Astrocyte (in vitro differentiated cells and primary cell): Measurements from ENCODE around the gene VWA8. TPM values are rescaled to one million over a fixed set of nuclear protein-coding genes. Genes with fewer than 3 reads are reported as not detected.

ENCODE experiments used
- DNase-seq: peaks from one replicate; pipeline ENCODE4 v3.0.0-alpha.2; 2010; ENCODE audit warnings: low read depth
- FAIRE-seq: peaks from 2 replicates; lab custom pipeline; 2011; peaks lifted over from hg19 to GRCh38; lab: Jason Lieb, UNC
- H2AFZ ChIP-seq: 2 replicates; pipeline ENCODE4 v1.6.0; 2012; ENCODE audit warnings: low read depth, low read length, inconsistent platforms
- H3K27ac ChIP-seq: 2 replicates; pipeline ENCODE4 v1.5.1; 2011; ENCODE audit warnings: low read depth, low read length, inconsistent platforms
- H3K27me3 ChIP-seq: 2 replicates; pipeline ENCODE4 v1.6.0; 2011; ENCODE audit warnings: low read length, inconsistent platforms; ENCODE audit not compliant: insufficient read depth
- H3K36me3 ChIP-seq: 2 replicates; pipeline ENCODE4 v1.5.1; 2011; ENCODE audit warnings: low read length, inconsistent platforms; ENCODE audit not compliant: insufficient read depth
- H3K4me1 ChIP-seq: 2 replicates; pipeline ENCODE4 v1.5.1; 2011; ENCODE audit warnings: low read length, inconsistent platforms; ENCODE audit not compliant: insufficient read depth
- H3K4me2 ChIP-seq: 2 replicates; pipeline ENCODE4 v1.6.0; 2012; ENCODE audit warnings: low read length, inconsistent platforms
- H3K4me3 ChIP-seq: 2 replicates; pipeline ENCODE4 v1.5.1; 2011; ENCODE audit warnings: low read depth, mild to moderate bottlenecking, low read length, inconsistent platforms; ENCODE audit not compliant: insufficient read depth
- H3K79me2 ChIP-seq: 2 replicates; pipeline ENCODE4 v1.6.0; 2012; ENCODE audit warnings: mild to moderate bottlenecking, low read length, inconsistent platforms; ENCODE audit not compliant: insufficient read depth
- H3K9ac ChIP-seq: 2 replicates; pipeline ENCODE4 v1.6.0; 2012; ENCODE audit warnings: mild to moderate bottlenecking, low read length, inconsistent platforms
- H3K9me3 ChIP-seq: 2 replicates; pipeline ENCODE4 v1.5.1; 2012; ENCODE audit warnings: low read depth, mild to moderate bottlenecking, low read length, inconsistent platforms; ENCODE audit not compliant: insufficient read depth
- H4K20me1 ChIP-seq: 2 replicates; pipeline ENCODE4 v1.6.0; 2012; ENCODE audit warnings: low read length, inconsistent platforms; ENCODE audit not compliant: insufficient read depth
- H3K27ac Mint-ChIP-seq: one replicate; pipeline ENCODE4 v1.8.0; 2021; ENCODE audit warnings: mild to moderate bottlenecking, mixed read lengths; ENCODE audit not compliant: unreplicated experiment
- H3K27me3 Mint-ChIP-seq: one replicate; pipeline ENCODE4 v1.8.0; 2021; ENCODE audit warnings: low read depth, mixed read lengths; ENCODE audit not compliant: unreplicated experiment
- H3K36me3 Mint-ChIP-seq: one replicate; pipeline ENCODE4 v1.8.0; 2021; ENCODE audit warnings: low read depth, mixed read lengths; ENCODE audit not compliant: unreplicated experiment
- H3K4me1 Mint-ChIP-seq: one replicate; pipeline ENCODE4 v1.8.0; 2021; ENCODE audit warnings: low read depth, mixed read lengths; ENCODE audit not compliant: unreplicated experiment
- H3K4me3 Mint-ChIP-seq: one replicate; pipeline ENCODE4 v1.8.0; 2021; ENCODE audit warnings: mild to moderate bottlenecking, moderate library complexity, mixed read lengths; ENCODE audit not compliant: unreplicated experiment
- H3K9me3 Mint-ChIP-seq: one replicate; pipeline ENCODE4 v1.8.0; 2021; ENCODE audit warnings: mild to moderate bottlenecking, mixed read lengths; ENCODE audit not compliant: unreplicated experiment
- EZH2 ChIP-seq: IDR thresholded peaks from 2 replicates; pipeline ENCODE4 v1.6.1; 2012; ENCODE audit warnings: mild to moderate bottlenecking, low read length, inconsistent platforms; ENCODE audit not compliant: insufficient read depth
- total RNA-seq: library from RNA; stranded (reverse); gene quantifications from 2 replicates; pipeline ENCODE4 v1.2.1, GENCODE V29; 2021
- TF ChIP-seq, protein P1 (sequence below): IDR thresholded peaks from 2 replicates; pipeline ENCODE4 v1.5.1; 2011; ENCODE audit warnings: low read depth, mild to moderate bottlenecking, inconsistent platforms, low read length, moderate library complexity; ENCODE audit not compliant: insufficient read depth

The VWA8 gene
- total RNA-seq, 1 donor from 2014 or later = 15.6 TPM

DNA sequence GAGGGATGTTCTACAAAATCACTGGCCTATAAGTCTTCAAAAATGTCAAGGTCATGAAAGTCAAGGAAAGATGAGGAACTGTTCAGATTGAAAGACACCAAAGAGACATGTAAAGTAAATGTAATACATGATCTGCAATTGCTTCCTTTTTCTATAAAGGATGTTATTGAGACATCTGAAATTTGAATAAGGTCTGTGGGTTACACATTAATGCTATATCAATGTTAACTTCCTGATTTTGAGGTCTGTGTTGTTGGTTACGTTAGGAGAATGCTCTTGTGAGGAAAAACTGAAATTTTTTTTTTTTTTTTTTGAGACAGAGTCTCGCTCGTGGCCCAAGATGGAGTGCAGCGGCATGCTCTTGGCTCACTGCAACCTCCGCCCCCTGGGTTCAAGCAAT, 306.1 kb downstream of the VWA8 start:
- Histone ChIP-seq H3K4me3 (no peak overlapping the region), H4K20me1 (no peaks in the 10 kb centered on the region), H3K27me3 (no peaks in the 10 kb centered on the region), H3K4me1 (peaks cover 4% of the 10 kb centered on the region), H3K79me2 (no peaks in the 10 kb centered on the region), H2AFZ (no peak overlapping the region), H3K9ac (no peak overlapping the region), H3K9me3 (no peaks in the 10 kb centered on the region), H3K27ac (no peak overlapping the region), H3K36me3 (no peaks in the 10 kb centered on the region), H3K4me2 (no peak overlapping the region)
- no peak for FAIRE-seq
- Mint-ChIP-seq H3K4me1 (peaks cover 5% of the 10 kb centered on the region), H3K27ac (no peak overlapping the region), H3K27me3 (no peaks in the 10 kb centered on the region), H3K4me3 (no peak overlapping the region), H3K36me3 (peaks cover 7% of the 10 kb centered on the region), H3K9me3 (no peaks in the 10 kb centered on the region)
- no peak for DNase-seq
- no peak for TF ChIP-seq EZH2
- TF ChIP-seq, protein P1, sequence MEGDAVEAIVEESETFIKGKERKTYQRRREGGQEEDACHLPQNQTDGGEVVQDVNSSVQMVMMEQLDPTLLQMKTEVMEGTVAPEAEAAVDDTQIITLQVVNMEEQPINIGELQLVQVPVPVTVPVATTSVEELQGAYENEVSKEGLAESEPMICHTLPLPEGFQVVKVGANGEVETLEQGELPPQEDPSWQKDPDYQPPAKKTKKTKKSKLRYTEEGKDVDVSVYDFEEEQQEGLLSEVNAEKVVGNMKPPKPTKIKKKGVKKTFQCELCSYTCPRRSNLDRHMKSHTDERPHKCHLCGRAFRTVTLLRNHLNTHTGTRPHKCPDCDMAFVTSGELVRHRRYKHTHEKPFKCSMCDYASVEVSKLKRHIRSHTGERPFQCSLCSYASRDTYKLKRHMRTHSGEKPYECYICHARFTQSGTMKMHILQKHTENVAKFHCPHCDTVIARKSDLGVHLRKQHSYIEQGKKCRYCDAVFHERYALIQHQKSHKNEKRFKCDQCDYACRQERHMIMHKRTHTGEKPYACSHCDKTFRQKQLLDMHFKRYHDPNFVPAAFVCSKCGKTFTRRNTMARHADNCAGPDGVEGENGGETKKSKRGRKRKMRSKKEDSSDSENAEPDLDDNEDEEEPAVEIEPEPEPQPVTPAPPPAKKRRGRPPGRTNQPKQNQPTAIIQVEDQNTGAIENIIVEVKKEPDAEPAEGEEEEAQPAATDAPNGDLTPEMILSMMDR = no peak

DNA sequence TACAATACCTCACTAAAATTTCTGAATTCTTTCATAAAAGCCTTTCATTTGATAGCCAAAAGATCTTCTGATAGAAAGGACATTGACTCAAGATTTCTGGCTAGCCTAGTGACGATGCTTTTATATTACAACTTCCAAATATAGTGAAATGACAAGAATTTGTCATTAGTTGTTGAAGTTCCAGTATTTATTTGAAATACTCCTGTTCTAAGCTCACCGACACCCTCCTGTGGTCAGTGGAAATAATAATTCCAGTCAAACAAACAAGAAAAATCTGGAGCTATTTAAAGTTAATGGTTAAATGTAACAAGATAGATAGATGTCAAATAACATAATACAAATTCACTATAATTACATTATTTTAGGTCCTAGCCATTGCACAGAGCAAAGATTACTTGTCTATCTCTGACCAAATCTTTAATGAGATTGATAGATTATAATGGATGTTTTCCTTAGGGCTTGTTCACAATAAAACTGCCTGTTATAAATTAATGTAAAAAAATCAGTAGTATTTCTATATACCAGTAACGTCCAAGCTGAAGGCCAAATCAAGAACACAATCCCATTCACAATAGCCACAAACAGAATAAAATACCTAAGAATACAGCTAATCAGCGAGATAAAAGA, 308.1 kb downstream of the VWA8 start:
- no peak overlapping the region for H3K27ac ChIP-seq
- Mint-ChIP-seq H3K9me3 (no peaks in the 10 kb centered on the region), H3K27ac (no peak overlapping the region), H3K4me3 (no peak overlapping the region), H3K36me3 (peaks cover 7% of the 10 kb centered on the region), H3K4me1 (peaks cover 17% of the 10 kb centered on the region), H3K27me3 (no peaks in the 10 kb centered on the region)
- no peaks in the 10 kb centered on the region for H3K27me3 ChIP-seq
- FAIRE-seq = peak; percentile 93
- no peaks in the 10 kb centered on the region for H3K79me2 ChIP-seq
- TF ChIP-seq, protein P1 = peak; percentile 59
- no peak for TF ChIP-seq EZH2
- no peaks in the 10 kb centered on the region for H3K9me3 ChIP-seq
- H4K20me1 ChIP-seq = no peaks in the 10 kb centered on the region
- H3K4me3 ChIP-seq = no peak overlapping the region
- peaks cover 7% of the 10 kb centered on the region for H3K4me1 ChIP-seq
- DNase-seq = no peak
- no peak overlapping the region for H3K9ac ChIP-seq
- H3K4me2 ChIP-seq = no peak overlapping the region
- H2AFZ ChIP-seq = no peak overlapping the region
- no peaks in the 10 kb centered on the region for H3K36me3 ChIP-seq

DNA sequence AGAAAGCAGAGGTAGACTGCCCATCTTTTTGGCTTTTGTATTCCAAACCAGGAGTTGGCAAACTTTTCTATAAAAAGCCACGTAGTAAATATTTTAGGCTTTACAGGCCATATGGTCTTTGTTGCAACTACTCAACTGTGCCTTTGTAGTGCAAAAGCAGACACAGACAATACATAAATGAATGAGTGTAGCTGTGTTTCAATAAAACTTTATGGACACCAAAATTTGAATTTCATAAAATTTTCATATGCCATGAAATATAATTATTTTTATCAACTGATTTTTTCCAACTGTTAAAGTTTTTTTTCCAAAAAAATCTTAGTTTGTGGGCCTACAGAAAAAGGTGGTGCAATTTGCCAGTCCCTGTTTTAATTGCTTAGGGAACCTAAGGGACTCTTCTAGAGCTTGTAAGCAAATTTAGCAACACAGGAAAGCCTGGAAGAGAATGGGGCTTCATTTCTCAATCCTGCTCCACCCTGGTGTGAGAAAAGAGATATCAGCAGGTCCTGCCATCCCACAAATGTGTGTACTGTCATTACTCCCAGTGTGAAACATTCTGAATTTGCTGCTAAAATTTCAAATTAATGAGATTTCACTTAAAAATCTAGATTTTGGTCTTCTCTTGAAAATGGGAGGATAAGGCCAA, 309.4 kb downstream of the VWA8 start:
- Histone ChIP-seq H3K79me2 (no peaks in the 10 kb centered on the region), H3K4me2 (no peak overlapping the region), H4K20me1 (no peaks in the 10 kb centered on the region), H2AFZ (no peak overlapping the region), H3K27me3 (no peaks in the 10 kb centered on the region), H3K4me1 (peaks cover 9% of the 10 kb centered on the region), H3K27ac (no peak overlapping the region), H3K9me3 (no peaks in the 10 kb centered on the region), H3K9ac (no peak overlapping the region), H3K4me3 (no peak overlapping the region), H3K36me3 (no peaks in the 10 kb centered on the region)
- Mint-ChIP-seq H3K4me3 (no peak overlapping the region), H3K27ac (no peak overlapping the region), H3K9me3 (no peaks in the 10 kb centered on the region), H3K36me3 (peaks cover 7% of the 10 kb centered on the region), H3K4me1 (peaks cover 19% of the 10 kb centered on the region), H3K27me3 (no peaks in the 10 kb centered on the region)
- no peak for TF ChIP-seq EZH2
- TF ChIP-seq, protein P1 = no peak
- FAIRE-seq (no peak), DNase-seq (no peak)
